OCI-LY7 (cell line): ENCODE results near the gene LHFPL6. TPM values are rescaled to one million over a fixed set of nuclear protein-coding genes. Genes with fewer than 3 reads are reported as not detected.

ENCODE experiments used
- BruUV-seq: library from RNA; stranded (reverse); fragments of 400-500 nt; replicated peaks from 2 replicates; lab custom pipeline; 2021; lab: Mats Ljungman, UMichigan
- CTCF ChIA-PET: fragments of 300-600 bp; sonication (Branson Sonifier 250); formaldehyde crosslinking; loops from one replicate; lab custom pipeline; 2022; ENCODE audit warnings: antibody characterized with exemption; ENCODE audit not compliant: unreplicated experiment; lab: Charles Lee
- POLR2A ChIA-PET: fragments of 300-600 bp; sonication (Branson Sonifier 250); formaldehyde crosslinking; loops from one replicate; lab custom pipeline; 2022; ENCODE audit warnings: antibody characterized with exemption; lab: Charles Lee
- DNase-seq: peaks from one replicate; pipeline ENCODE4 v3.0.0-alpha.2; 2015; ENCODE audit warnings: low spot score
- H2AFZ ChIP-seq: fragments of 200-600 bp; sonication (generic), shearing (Covaris generic); 2 replicates; pipeline ENCODE4 v1.6.1; 2014; ENCODE audit warnings: mild to moderate bottlenecking, antibody characterized with exemption, low read length, moderate library complexity
- H3K27ac ChIP-seq: fragments of 200-600 bp; sonication (generic); 2 replicates; pipeline ENCODE4 v1.5.1; 2014; ENCODE audit warnings: mixed run types, low read depth, mild to moderate bottlenecking, moderate library complexity, low read length, inconsistent platforms; ENCODE audit not compliant: poor library complexity, severe bottlenecking
- H3K36me3 ChIP-seq: fragments of 200-600 bp; sonication (generic); 2 replicates; pipeline ENCODE4 v1.6.1; 2014; ENCODE audit warnings: mild to moderate bottlenecking, antibody characterized with exemption, low read length, moderate library complexity, mixed read lengths; ENCODE audit not compliant: insufficient read depth
- H3K4me1 ChIP-seq: fragments of 200-600 bp; sonication (generic); 2 replicates; pipeline ENCODE4 v1.5.1; 2014; ENCODE audit warnings: mild to moderate bottlenecking, low read length; ENCODE audit not compliant: insufficient read depth, poor library complexity, severe bottlenecking
- H3K4me2 ChIP-seq: fragments of 200-600 bp; sonication (generic); 2 replicates; pipeline ENCODE4 v1.6.1; 2014; ENCODE audit warnings: mild to moderate bottlenecking, low read length
- H3K4me3 ChIP-seq: fragments of 200-600 bp; sonication (generic); 2 replicates; pipeline ENCODE4 v1.5.1; 2014; ENCODE audit warnings: mild to moderate bottlenecking, low read depth, low read length; ENCODE audit not compliant: poor library complexity, severe bottlenecking
- H3K79me2 ChIP-seq: fragments of 200-600 bp; sonication (generic); 2 replicates; pipeline ENCODE4 v1.6.1; 2016; ENCODE audit warnings: low read depth, mild to moderate bottlenecking, low read length, moderate library complexity, mixed read lengths; ENCODE audit not compliant: insufficient read depth
- H3K9me2 ChIP-seq: fragments of 200-600 bp; sonication (generic); 2 replicates; pipeline ENCODE4 v1.6.1; 2016; ENCODE audit warnings: mild to moderate bottlenecking, low read length, mixed read lengths; ENCODE audit not compliant: insufficient read depth
- H3K9me3 ChIP-seq: fragments of 200-600 bp; sonication (generic); 2 replicates; pipeline ENCODE4 v1.6.1; 2014; ENCODE audit warnings: mild to moderate bottlenecking, mixed run types, low read length, mixed read lengths
- H4K20me1 ChIP-seq: fragments of 200-600 bp; sonication (generic); 2 replicates; pipeline ENCODE4 v1.6.1; 2014; ENCODE audit warnings: mild to moderate bottlenecking, antibody characterized with exemption, low read length, moderate library complexity, mixed read lengths; ENCODE audit not compliant: insufficient read depth
- EZH2phosphoT487 ChIP-seq: fragments of 200-600 bp; sonication (generic); IDR thresholded peaks from 2 replicates; pipeline ENCODE4 v1.6.1; 2018; ENCODE audit warnings: low read depth, borderline replicate concordance, mild to moderate bottlenecking, mixed run types, antibody characterized with exemption, low read length, moderate library complexity, mixed read lengths
- intact Hi-C: fragments of 100-400 bp; cut with micrococcal nuclease; formaldehyde crosslinking; loops from one replicate; pipeline ENCODE4 v1.10.0; 2022; ENCODE audit not compliant: unreplicated experiment
- total RNA-seq, 2 experiments: library from RNA; depleted of rRNA in 1 of 2; stranded (reverse); fragments of >200 nt in 1 of 2; shearing (Covaris generic) in 1 of 2; gene quantifications; 2 replicates each; pipeline ENCODE4 v1.2.3, GENCODE V29; 2014 to 2022
- TF ChIP-seq, protein P1 (sequence below): fragments of 200-600 bp; sonication (generic); conservative IDR thresholded peaks from 2 replicates; pipeline ENCODE4 v1.5.1; 2014; ENCODE audit warnings: mild to moderate bottlenecking, antibody characterized with exemption, low read length, moderate library complexity, mixed read lengths

The LHFPL6 gene
- total RNA-seq, 2 experiments from 2014 or later = 15.1 to 27.7 TPM

- no peak for TF ChIP-seq EZH2phosphoT487
- TF ChIP-seq, protein P1, sequence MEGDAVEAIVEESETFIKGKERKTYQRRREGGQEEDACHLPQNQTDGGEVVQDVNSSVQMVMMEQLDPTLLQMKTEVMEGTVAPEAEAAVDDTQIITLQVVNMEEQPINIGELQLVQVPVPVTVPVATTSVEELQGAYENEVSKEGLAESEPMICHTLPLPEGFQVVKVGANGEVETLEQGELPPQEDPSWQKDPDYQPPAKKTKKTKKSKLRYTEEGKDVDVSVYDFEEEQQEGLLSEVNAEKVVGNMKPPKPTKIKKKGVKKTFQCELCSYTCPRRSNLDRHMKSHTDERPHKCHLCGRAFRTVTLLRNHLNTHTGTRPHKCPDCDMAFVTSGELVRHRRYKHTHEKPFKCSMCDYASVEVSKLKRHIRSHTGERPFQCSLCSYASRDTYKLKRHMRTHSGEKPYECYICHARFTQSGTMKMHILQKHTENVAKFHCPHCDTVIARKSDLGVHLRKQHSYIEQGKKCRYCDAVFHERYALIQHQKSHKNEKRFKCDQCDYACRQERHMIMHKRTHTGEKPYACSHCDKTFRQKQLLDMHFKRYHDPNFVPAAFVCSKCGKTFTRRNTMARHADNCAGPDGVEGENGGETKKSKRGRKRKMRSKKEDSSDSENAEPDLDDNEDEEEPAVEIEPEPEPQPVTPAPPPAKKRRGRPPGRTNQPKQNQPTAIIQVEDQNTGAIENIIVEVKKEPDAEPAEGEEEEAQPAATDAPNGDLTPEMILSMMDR = no peak
- H4K20me1 ChIP-seq = no peaks in the 10 kb centered on the region
- no peaks in the 10 kb centered on the region for H3K36me3 ChIP-seq
- no peak for DNase-seq
- no peak overlapping the region for H3K27ac ChIP-seq
- no peaks in the 10 kb centered on the region for H3K4me1 ChIP-seq
- H2AFZ ChIP-seq = no peak overlapping the region
- H3K79me2 ChIP-seq = no peaks in the 10 kb centered on the region
- intact Hi-C loops = no loop called here
- no peak overlapping the region for H3K4me2 ChIP-seq
- H3K9me3 ChIP-seq = no peaks in the 10 kb centered on the region
- BruUV-seq = no TSS peak
- no peak overlapping the region for H3K4me3 ChIP-seq
- ChIA-PET CTCF (interaction anchor here (0.6 kb wide), 1 partner anchor 104 kb away, joined by 3 read pairs; no protein-coding TSS in a partner anchor), POLR2A (no interaction called here)
- H3K9me2 ChIP-seq = no peaks in the 10 kb centered on the region
Measured at GRCh38 chr13:39422845-39423565, 180.0 kb downstream of the LHFPL6 start.

- Histone ChIP-seq H2AFZ (no peak overlapping the region), H3K4me2 (no peak overlapping the region), H3K36me3 (no peaks in the 10 kb centered on the region), H3K4me1 (peaks cover 4% of the 10 kb centered on the region), H3K79me2 (no peaks in the 10 kb centered on the region), H3K9me3 (no peaks in the 10 kb centered on the region), H3K4me3 (no peak overlapping the region), H3K27ac (no peak overlapping the region), H4K20me1 (no peaks in the 10 kb centered on the region), H3K9me2 (no peaks in the 10 kb centered on the region)
- no peak for DNase-seq
- POLR2A ChIA-PET = interaction anchor here (0.6 kb wide), 1 partner anchor 266 kb away, joined by 3 read pairs; no protein-coding TSS in a partner anchor
- intact Hi-C loops = no loop called here
- no TSS peak for BruUV-seq
- TF ChIP-seq, protein P1 = no peak
- no peak for TF ChIP-seq EZH2phosphoT487
- CTCF ChIA-PET = no interaction called here
Measured at GRCh38 chr13:39419876-39420275, 183.1 kb downstream of the LHFPL6 start.

GRCh38 chr13:39419068-39419467 lies 183.9 kb downstream of the LHFPL6 start:
- TF ChIP-seq, protein P1 = no peak
- TF ChIP-seq EZH2phosphoT487 = no peak
- ChIA-PET POLR2A (interaction anchor here (1.5 kb wide), 1 partner anchor 23 kb away, joined by 7 read pairs; no protein-coding TSS in a partner anchor), CTCF (no interaction called here)
- no TSS peak for BruUV-seq
- H3K4me3 ChIP-seq = no peak overlapping the region
- H2AFZ ChIP-seq = no peak overlapping the region
- H3K27ac ChIP-seq = no peak overlapping the region
- H3K9me3 ChIP-seq = no peaks in the 10 kb centered on the region
- H3K36me3 ChIP-seq = no peaks in the 10 kb centered on the region
- H3K4me1 ChIP-seq = peaks cover 13% of the 10 kb centered on the region
- intact Hi-C loops = no loop called here
- no peaks in the 10 kb centered on the region for H3K79me2 ChIP-seq
- H3K9me2 ChIP-seq = no peaks in the 10 kb centered on the region
- H4K20me1 ChIP-seq = no peaks in the 10 kb centered on the region
- no peak overlapping the region for H3K4me2 ChIP-seq
- DNase-seq = no peak
